HCT116 (cell line): ENCODE measurements around the gene HPS5. TPM values are rescaled to one million over a fixed set of nuclear protein-coding genes. Genes with fewer than 3 reads are reported as not detected.

Experiments
- ATAC-seq: fragments of 200-7000 bp; cut with Tn5 transposase; 2 replicates; pipeline ENCODE4 v1.9.1; 2020; ENCODE audit warnings: mild to moderate bottlenecking, moderate library complexity
- BruUV-seq: library from RNA; stranded (reverse); fragments of 400-500 nt; replicated peaks from 2 replicates; lab custom pipeline; 2021; lab: Mats Ljungman, UMichigan
- CTCF ChIA-PET: fragments of 300-600 bp; sonication (Branson Sonifier 250); formaldehyde crosslinking; loops from one replicate; lab custom pipeline; 2021; ENCODE audit warnings: antibody characterized with exemption; lab: Charles Lee
- POLR2A ChIA-PET: fragments of 300-600, 350-600 bp; sonication (Branson Sonifier 250); formaldehyde crosslinking; loops from one replicate; lab custom pipeline; 2021; ENCODE audit warnings: antibody characterized with exemption; lab: Charles Lee
- RAD21 ChIA-PET, 2 experiments: fragments of 300-600 bp; sonication (Branson Sonifier 250); formaldehyde crosslinking; loops; one replicate each; lab custom pipeline; 2023; ENCODE audit warnings: low total read pairs in 2 of 2; ENCODE audit not compliant: uncharacterized antibody in 2 of 2, unreplicated experiment in 2 of 2, low non-redundant PET in 1 of 2; lab: Charles Lee
- DNase-seq: peaks from one replicate; pipeline ENCODE4 v3.0.0-alpha.2; 2010; ENCODE audit warnings: low read depth, low spot score
- H2AFZ ChIP-seq: fragments of 200-600 bp; shearing (Covaris generic), sonication (generic); 2 replicates; pipeline ENCODE4 v1.6.1; 2017; ENCODE audit warnings: low read depth, mixed run types, mixed read lengths, antibody characterized with exemption, low read length; ENCODE audit not compliant: poor library complexity, severe bottlenecking
- H3K27ac ChIP-seq: 2 replicates; pipeline ENCODE4 v1.5.1; 2012; ENCODE audit warnings: low read depth, low read length
- H3K27me3 ChIP-seq: fragments of 200-600 bp; sonication (generic); 2 replicates; pipeline ENCODE4 v1.6.1; 2016; ENCODE audit warnings: mixed run types, low read length, mixed read lengths; ENCODE audit not compliant: insufficient read depth
- H3K36me3 ChIP-seq, 2 experiments: fragments of 200-500 bp in 1 of 2; fragments of 200-600 bp in 1 of 2; sonication (Bioruptor generic) in 1 of 2; sonication (generic) in 1 of 2; 2 replicates each; pipeline versions ENCODE4 v1.5.1 to v1.6.1; 2014 to 2016; ENCODE audit warnings: low read length in 2 of 2, inconsistent platforms in 1 of 2, mixed read lengths in 1 of 2, mixed run types in 1 of 2; ENCODE audit not compliant: insufficient read depth in 2 of 2, control insufficient read depth in 1 of 2
- H3K4me1 ChIP-seq, 2 experiments: fragments of 200-600 bp in 1 of 2; sonication (generic) in 1 of 2; 2 replicates each; pipeline versions ENCODE4 v1.5.1 to v1.6.1; 2012 to 2017; ENCODE audit warnings: low read length in 2 of 2, inconsistent platforms in 1 of 2, mild to moderate bottlenecking in 1 of 2, mixed read lengths in 1 of 2, mixed run types in 1 of 2, moderate library complexity in 1 of 2; ENCODE audit not compliant: insufficient read depth in 2 of 2, control insufficient read depth in 1 of 2
- H3K4me2 ChIP-seq: fragments of 200-600 bp; sonication (generic); 2 replicates; pipeline ENCODE4 v1.6.1; 2017; ENCODE audit warnings: mixed run types, low read length, mixed read lengths
- H3K4me3 ChIP-seq, 2 experiments: fragments of 200-600 bp in 1 of 2; sonication (generic) in 1 of 2; replicated peaks in 1 of 2; 2 replicates each; pipeline ENCODE4 v1.5.1; 2011 to 2016; ENCODE audit warnings: low read length in 2 of 2, control low read depth in 1 of 2, low read depth in 1 of 2, mild to moderate bottlenecking in 1 of 2, mixed read lengths in 1 of 2, mixed run types in 1 of 2
- H3K79me2 ChIP-seq: fragments of 200-600 bp; sonication (generic); 2 replicates; pipeline ENCODE4 v1.6.1; 2017; ENCODE audit warnings: mild to moderate bottlenecking, mixed run types, low read length, moderate library complexity, mixed read lengths; ENCODE audit not compliant: insufficient read depth
- H3K9ac ChIP-seq: fragments of 200-600 bp; sonication (generic); 2 replicates; pipeline ENCODE4 v1.6.1; 2016; ENCODE audit warnings: low read length, mixed read lengths
- H3K9me2 ChIP-seq: fragments of 200-600 bp; sonication (generic), shearing (Covaris generic); 2 replicates; pipeline ENCODE4 v1.6.1; 2017; ENCODE audit warnings: mixed run types, mild to moderate bottlenecking, moderate library complexity; ENCODE audit not compliant: insufficient read depth
- H3K9me3 ChIP-seq, 2 experiments: fragments of 200-500 bp in 1 of 2; fragments of 200-600 bp in 1 of 2; sonication (Bioruptor generic) in 1 of 2; sonication (generic) in 1 of 2; 2 replicates each; pipeline ENCODE4 v1.6.1; 2014 to 2017; ENCODE audit warnings: low read length in 2 of 2, mixed read lengths in 2 of 2, inconsistent platforms in 1 of 2, low read depth in 1 of 2, mild to moderate bottlenecking in 1 of 2, mixed run types in 1 of 2, moderate library complexity in 1 of 2; ENCODE audit not compliant: control insufficient read depth in 1 of 2, insufficient read depth in 1 of 2
- H4K20me1 ChIP-seq: fragments of 200-600 bp; sonication (generic), shearing (Covaris generic); 2 replicates; pipeline ENCODE4 v1.6.1; 2017; ENCODE audit warnings: mixed run types, mild to moderate bottlenecking, moderate library complexity; ENCODE audit not compliant: insufficient read depth
- EZH2phosphoT487 ChIP-seq: fragments of 200-600 bp; IDR thresholded peaks from 2 replicates; pipeline ENCODE4 v1.6.1; 2018; ENCODE audit warnings: antibody characterized with exemption, borderline replicate concordance
- FOSL1 ChIP-seq: IDR thresholded peaks from 2 replicates; pipeline ENCODE4 v1.6.1; 2012; ENCODE audit warnings: low read depth
- POLR2A ChIP-seq: IDR thresholded peaks from 2 replicates; pipeline ENCODE4 v1.7.0; 2011; ENCODE audit warnings: borderline replicate concordance; ENCODE audit not compliant: insufficient read depth, insufficient read length; ENCODE audit errors: extremely low read depth
- RAD21 ChIP-seq: IDR thresholded peaks from 2 replicates; pipeline ENCODE4 v1.6.1; 2012; ENCODE audit warnings: low read depth, mild to moderate bottlenecking
- SIN3A ChIP-seq: IDR thresholded peaks from 2 replicates; pipeline ENCODE4 v1.6.1; 2012; ENCODE audit warnings: low read depth
- SRF ChIP-seq: IDR thresholded peaks from 2 replicates; pipeline ENCODE4 v1.6.1; 2012; ENCODE audit warnings: low read depth
- TCF7L2 ChIP-seq: IDR thresholded peaks from 2 replicates; pipeline ENCODE4 v1.7.0; 2011; ENCODE audit warnings: borderline replicate concordance, inconsistent platforms; ENCODE audit not compliant: insufficient read depth, insufficient read length; ENCODE audit errors: extremely low read depth
- ZNF274 ChIP-seq: fragments of 200-500 bp; sonication (Bioruptor generic); IDR thresholded peaks from 2 replicates; pipeline ENCODE4 v1.6.1; 2014; ENCODE audit warnings: mild to moderate bottlenecking, low read depth, low read length, inconsistent platforms
- intact Hi-C: fragments of 100-400 bp; cut with micrococcal nuclease; formaldehyde crosslinking; loops from 2 replicates; pipeline ENCODE4 v1.10.0; 2022
- total RNA-seq: library from RNA; stranded (reverse); gene quantifications from one replicate; pipeline ENCODE4 v1.2.1, GENCODE V29; 2021; ENCODE audit not compliant: unreplicated experiment
- TF ChIP-seq, protein P1 (sequence below), 3 experiments: fragments of 200-600 bp in 1 of 3; sonication (generic) in 1 of 3; IDR thresholded peaks in 2 of 3; conservative IDR thresholded peaks in 1 of 3; 2 replicates each; pipeline ENCODE4 v1.5.1; 2012 to 2017; ENCODE audit warnings: low read depth in 2 of 3, low read length in 2 of 3, antibody characterized with exemption in 1 of 3, borderline replicate concordance in 1 of 3, control low read depth in 1 of 3, mild to moderate bottlenecking in 1 of 3, mixed read lengths in 1 of 3, mixed run types in 1 of 3, moderate library complexity in 1 of 3; ENCODE audit not compliant: insufficient read depth in 1 of 3
- TF ChIP-seq, protein P2 (sequence below): IDR thresholded peaks from 2 replicates; pipeline ENCODE4 v1.6.1; 2012; ENCODE audit warnings: low read depth
- TF ChIP-seq, protein P3 (sequence below): IDR thresholded peaks from 2 replicates; pipeline ENCODE4 v1.6.1; 2012

HPS5 gene
- total RNA-seq, 1 experiment from 2014 or later, result 19.6 TPM

DNA sequence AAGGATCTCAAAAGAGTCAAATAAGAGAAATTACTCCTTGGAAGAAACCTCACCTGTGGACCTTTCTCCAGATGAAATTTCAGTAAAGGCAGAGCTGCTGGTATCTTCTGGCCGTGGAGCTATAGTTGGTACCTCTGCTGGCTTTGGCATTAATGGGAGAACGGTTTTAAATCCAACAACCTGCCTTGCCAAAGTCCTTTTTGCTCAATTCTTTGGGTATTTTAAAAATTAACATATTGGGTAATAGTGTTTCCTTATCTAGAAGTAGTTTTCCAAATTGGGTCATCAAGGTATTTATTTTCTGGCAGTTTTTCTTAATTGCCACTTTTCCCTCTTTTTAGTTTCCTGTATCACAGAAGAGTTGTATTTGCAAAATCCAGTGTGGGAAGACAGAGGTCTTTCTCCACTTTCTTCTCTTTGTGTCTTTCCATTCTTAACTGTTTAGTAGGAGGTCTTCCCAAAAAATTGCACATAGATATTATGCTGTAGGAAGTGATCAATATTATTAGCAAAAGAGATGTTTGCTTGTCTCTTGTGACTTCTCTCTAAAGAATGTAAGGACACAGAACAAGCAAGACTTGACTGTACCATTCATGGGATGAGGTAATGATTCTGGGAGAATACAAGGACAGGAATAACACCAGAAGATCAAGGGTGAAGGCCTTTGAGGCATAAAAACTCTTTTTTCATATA is 85.1 kb downstream of the HPS5 start, which contains the start of gene SAA4:
TSS of gene SAA4 (minus strand) at position 139 of the 693 bp plus-strand sequence. CDS start 876 bp downstream, outside the sequence.
- H4K20me1 ChIP-seq, result no peaks in the 10 kb centered on the region
- H3K9me2 ChIP-seq, result no peaks in the 10 kb centered on the region
- no peak within 1 kb of the TSS for H3K27ac ChIP-seq
- no peaks in the 10 kb centered on the region for H3K4me1 ChIP-seq
- BruUV-seq, result no TSS peak
- no peak within 1 kb of the TSS for H3K4me2 ChIP-seq
- RAD21 ChIA-PET, result no interaction called here
- no peak for DNase-seq
- CTCF ChIA-PET, result no interaction called here
- POLR2A ChIA-PET, result no interaction called here
- H3K79me2 ChIP-seq, result no peaks in the 10 kb centered on the region
- no peaks in the 10 kb centered on the region for H3K9me3 ChIP-seq
- TF ChIP-seq SIN3A, result no peak
- TF ChIP-seq SRF, result no peak
- TF ChIP-seq, protein P1, sequence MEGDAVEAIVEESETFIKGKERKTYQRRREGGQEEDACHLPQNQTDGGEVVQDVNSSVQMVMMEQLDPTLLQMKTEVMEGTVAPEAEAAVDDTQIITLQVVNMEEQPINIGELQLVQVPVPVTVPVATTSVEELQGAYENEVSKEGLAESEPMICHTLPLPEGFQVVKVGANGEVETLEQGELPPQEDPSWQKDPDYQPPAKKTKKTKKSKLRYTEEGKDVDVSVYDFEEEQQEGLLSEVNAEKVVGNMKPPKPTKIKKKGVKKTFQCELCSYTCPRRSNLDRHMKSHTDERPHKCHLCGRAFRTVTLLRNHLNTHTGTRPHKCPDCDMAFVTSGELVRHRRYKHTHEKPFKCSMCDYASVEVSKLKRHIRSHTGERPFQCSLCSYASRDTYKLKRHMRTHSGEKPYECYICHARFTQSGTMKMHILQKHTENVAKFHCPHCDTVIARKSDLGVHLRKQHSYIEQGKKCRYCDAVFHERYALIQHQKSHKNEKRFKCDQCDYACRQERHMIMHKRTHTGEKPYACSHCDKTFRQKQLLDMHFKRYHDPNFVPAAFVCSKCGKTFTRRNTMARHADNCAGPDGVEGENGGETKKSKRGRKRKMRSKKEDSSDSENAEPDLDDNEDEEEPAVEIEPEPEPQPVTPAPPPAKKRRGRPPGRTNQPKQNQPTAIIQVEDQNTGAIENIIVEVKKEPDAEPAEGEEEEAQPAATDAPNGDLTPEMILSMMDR (IDR thresholded peaks at IDR 0.05 in 2 of 3, conservative IDR thresholded peaks at IDR 0.05 in 1 of 3; ENCODE audit: borderline replicate concordance in 1 of 3, insufficient read depth in 1 of 3, low read depth in 2 of 3, low read length in 2 of 3), result no peak
- no peak for TF ChIP-seq EZH2phosphoT487
- TF ChIP-seq, protein P2, sequence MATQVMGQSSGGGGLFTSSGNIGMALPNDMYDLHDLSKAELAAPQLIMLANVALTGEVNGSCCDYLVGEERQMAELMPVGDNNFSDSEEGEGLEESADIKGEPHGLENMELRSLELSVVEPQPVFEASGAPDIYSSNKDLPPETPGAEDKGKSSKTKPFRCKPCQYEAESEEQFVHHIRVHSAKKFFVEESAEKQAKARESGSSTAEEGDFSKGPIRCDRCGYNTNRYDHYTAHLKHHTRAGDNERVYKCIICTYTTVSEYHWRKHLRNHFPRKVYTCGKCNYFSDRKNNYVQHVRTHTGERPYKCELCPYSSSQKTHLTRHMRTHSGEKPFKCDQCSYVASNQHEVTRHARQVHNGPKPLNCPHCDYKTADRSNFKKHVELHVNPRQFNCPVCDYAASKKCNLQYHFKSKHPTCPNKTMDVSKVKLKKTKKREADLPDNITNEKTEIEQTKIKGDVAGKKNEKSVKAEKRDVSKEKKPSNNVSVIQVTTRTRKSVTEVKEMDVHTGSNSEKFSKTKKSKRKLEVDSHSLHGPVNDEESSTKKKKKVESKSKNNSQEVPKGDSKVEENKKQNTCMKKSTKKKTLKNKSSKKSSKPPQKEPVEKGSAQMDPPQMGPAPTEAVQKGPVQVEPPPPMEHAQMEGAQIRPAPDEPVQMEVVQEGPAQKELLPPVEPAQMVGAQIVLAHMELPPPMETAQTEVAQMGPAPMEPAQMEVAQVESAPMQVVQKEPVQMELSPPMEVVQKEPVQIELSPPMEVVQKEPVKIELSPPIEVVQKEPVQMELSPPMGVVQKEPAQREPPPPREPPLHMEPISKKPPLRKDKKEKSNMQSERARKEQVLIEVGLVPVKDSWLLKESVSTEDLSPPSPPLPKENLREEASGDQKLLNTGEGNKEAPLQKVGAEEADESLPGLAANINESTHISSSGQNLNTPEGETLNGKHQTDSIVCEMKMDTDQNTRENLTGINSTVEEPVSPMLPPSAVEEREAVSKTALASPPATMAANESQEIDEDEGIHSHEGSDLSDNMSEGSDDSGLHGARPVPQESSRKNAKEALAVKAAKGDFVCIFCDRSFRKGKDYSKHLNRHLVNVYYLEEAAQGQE, result no peak
- no peak for TF ChIP-seq TCF7L2
- TF ChIP-seq FOSL1, result no peak
- TF ChIP-seq, protein P3, sequence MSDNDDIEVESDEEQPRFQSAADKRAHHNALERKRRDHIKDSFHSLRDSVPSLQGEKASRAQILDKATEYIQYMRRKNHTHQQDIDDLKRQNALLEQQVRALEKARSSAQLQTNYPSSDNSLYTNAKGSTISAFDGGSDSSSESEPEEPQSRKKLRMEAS, result no peak
- no peak for TF ChIP-seq RAD21
- TF ChIP-seq POLR2A, result no peak
- no peak for TF ChIP-seq ZNF274
- no peak within 1 kb of the TSS for H3K9ac ChIP-seq
- no peak within 1 kb of the TSS for H3K4me3 ChIP-seq
- no peak for ATAC-seq
- H3K27me3 ChIP-seq, result peaks cover 20% of the 10 kb centered on the region
- no peaks in the 10 kb centered on the region for H3K36me3 ChIP-seq
- no peak within 1 kb of the TSS for H2AFZ ChIP-seq
- intact Hi-C loops, result no loop called here
